ENCODE data around the gene TGDS.

TGDS gene

GRCh38 chr13:94588541-94588940, 7.4 kb downstream of the TGDS start:
- Histone ChIP-seq H3K27ac (ENCODE audit: low read depth, low read length) (no peak overlapping the region), H2BK15ac (replicated peaks; ENCODE audit: low read depth) (no peak overlapping the region), H3K18ac (ENCODE audit: low read length) (no peak overlapping the region), H2BK5ac (ENCODE audit: low read length) (no peak overlapping the region), H2BK120ac (ENCODE audit: low read depth, low read length) (no peak overlapping the region), H3K27me3 (ENCODE audit: insufficient read depth, low read length, poor library complexity) (no peaks in the 10 kb centered on the region), H3K36me3 (ENCODE audit: control insufficient read depth, insufficient read depth, low read length) (no peaks in the 10 kb centered on the region), H2AK5ac (ENCODE audit: low read length) (no peak overlapping the region), H4K8ac (ENCODE audit: low read depth, low read length) (no peak overlapping the region), H4K5ac (ENCODE audit: low read length) (no peak overlapping the region), H3K4me3 (ENCODE audit: low read length) (no peak overlapping the region), H3K4me2 (ENCODE audit: low read length) (no peak overlapping the region), H3K79me2 (ENCODE audit: control insufficient read depth, insufficient read depth, low read length) (no peaks in the 10 kb centered on the region), H3K79me1 (ENCODE audit: low read length) (no peaks in the 10 kb centered on the region), H3K56ac (ENCODE audit: low read length) (no peak overlapping the region), H3K23ac (ENCODE audit: low read length) (no peak overlapping the region), H3K4ac (ENCODE audit: low read depth, low read length) (no peak overlapping the region), H3K4me1 (ENCODE audit: control insufficient read depth, low read depth, low read length) (no peaks in the 10 kb centered on the region), H3K9ac (ENCODE audit: low read length) (no peak overlapping the region)
- no peak for DNase-seq
- no CpG with 5 or more reads among the region's 4 CpGs for WGBS (ENCODE audit: extremely low coverage, insufficient coverage, low lambda C conversion rate)

- Histone ChIP-seq H3K4ac (ENCODE audit: low read depth, low read length) (no peak overlapping the region), H3K27me3 (ENCODE audit: insufficient read depth, low read length, poor library complexity) (no peaks in the 10 kb centered on the region), H3K18ac (ENCODE audit: low read length) (no peak overlapping the region), H3K36me3 (ENCODE audit: control insufficient read depth, insufficient read depth, low read length) (peaks cover under 1% of the 10 kb centered on the region), H3K79me1 (ENCODE audit: low read length) (no peaks in the 10 kb centered on the region), H4K8ac (ENCODE audit: low read depth, low read length) (no peak overlapping the region), H3K9ac (ENCODE audit: low read length) (no peak overlapping the region), H3K4me2 (ENCODE audit: low read length) (no peak overlapping the region), H2AK5ac (ENCODE audit: low read length) (no peak overlapping the region), H2BK120ac (ENCODE audit: low read depth, low read length) (no peak overlapping the region), H3K23ac (ENCODE audit: low read length) (no peak overlapping the region), H4K5ac (ENCODE audit: low read length) (no peak overlapping the region), H2BK15ac (replicated peaks; ENCODE audit: low read depth) (no peak overlapping the region), H2BK5ac (ENCODE audit: low read length) (no peak overlapping the region), H3K4me1 (ENCODE audit: control insufficient read depth, low read depth, low read length) (no peaks in the 10 kb centered on the region), H3K27ac (ENCODE audit: low read depth, low read length) (no peak overlapping the region), H3K56ac (ENCODE audit: low read length) (no peak overlapping the region), H3K79me2 (ENCODE audit: control insufficient read depth, insufficient read depth, low read length) (no peaks in the 10 kb centered on the region), H3K4me3 (ENCODE audit: low read length) (no peak overlapping the region)
- DNase-seq = no peak
- no CpG with 5 or more reads among the region's 7 CpGs for WGBS (ENCODE audit: extremely low coverage, insufficient coverage, low lambda C conversion rate)
Measured at GRCh38 chr13:94586371-94586770, 9.6 kb downstream of the TGDS start.

DNA sequence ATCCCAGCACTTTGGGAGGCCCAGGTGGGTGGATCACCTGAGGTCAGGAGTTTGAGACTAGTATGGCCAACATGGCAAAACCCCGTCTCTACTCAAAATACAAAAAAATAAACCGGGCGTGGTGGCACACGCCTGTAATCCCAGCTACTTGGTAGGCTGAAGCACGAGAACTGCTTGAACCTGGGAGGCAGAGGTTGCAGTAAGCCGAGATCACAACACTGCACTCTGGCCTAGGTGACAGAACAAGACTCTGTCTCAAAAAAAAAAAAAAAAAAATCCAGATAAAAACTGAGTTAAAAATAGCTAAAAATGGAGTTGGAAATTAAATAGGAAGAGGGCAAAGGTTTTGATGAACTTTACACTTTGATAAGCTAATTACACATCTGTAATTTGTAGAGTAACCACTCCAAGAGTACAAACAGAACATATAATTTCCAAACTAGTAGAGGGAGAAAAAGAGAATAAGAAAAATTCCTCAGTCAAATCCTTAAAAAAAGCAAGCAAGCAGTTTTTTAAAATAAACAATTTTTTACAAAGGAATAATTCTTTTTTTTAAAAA, 10.3 kb downstream of the TGDS start:
- Histone ChIP-seq H3K9ac (ENCODE audit: low read length) (no peak overlapping the region), H3K56ac (ENCODE audit: low read length) (no peak overlapping the region), H3K4me2 (ENCODE audit: low read length) (no peak overlapping the region), H3K36me3 (ENCODE audit: control insufficient read depth, insufficient read depth, low read length) (peaks cover 2% of the 10 kb centered on the region), H2BK5ac (ENCODE audit: low read length) (no peak overlapping the region), H2BK15ac (replicated peaks; ENCODE audit: low read depth) (no peak overlapping the region), H3K27ac (ENCODE audit: low read depth, low read length) (no peak overlapping the region), H3K4me3 (ENCODE audit: low read length) (no peak overlapping the region), H3K79me2 (ENCODE audit: control insufficient read depth, insufficient read depth, low read length) (no peaks in the 10 kb centered on the region), H3K18ac (ENCODE audit: low read length) (no peak overlapping the region), H3K79me1 (ENCODE audit: low read length) (no peaks in the 10 kb centered on the region), H4K8ac (ENCODE audit: low read depth, low read length) (no peak overlapping the region), H2BK120ac (ENCODE audit: low read depth, low read length) (no peak overlapping the region), H3K27me3 (ENCODE audit: insufficient read depth, low read length, poor library complexity) (no peaks in the 10 kb centered on the region), H3K4ac (ENCODE audit: low read depth, low read length) (no peak overlapping the region), H3K23ac (ENCODE audit: low read length) (no peak overlapping the region), H2AK5ac (ENCODE audit: low read length) (no peak overlapping the region), H3K4me1 (ENCODE audit: control insufficient read depth, low read depth, low read length) (no peaks in the 10 kb centered on the region), H4K5ac (ENCODE audit: low read length) (no peak overlapping the region)
- no CpG with 5 or more reads among the region's 6 CpGs for WGBS (ENCODE audit: extremely low coverage, insufficient coverage, low lambda C conversion rate)
- no peak for DNase-seq

DNA sequence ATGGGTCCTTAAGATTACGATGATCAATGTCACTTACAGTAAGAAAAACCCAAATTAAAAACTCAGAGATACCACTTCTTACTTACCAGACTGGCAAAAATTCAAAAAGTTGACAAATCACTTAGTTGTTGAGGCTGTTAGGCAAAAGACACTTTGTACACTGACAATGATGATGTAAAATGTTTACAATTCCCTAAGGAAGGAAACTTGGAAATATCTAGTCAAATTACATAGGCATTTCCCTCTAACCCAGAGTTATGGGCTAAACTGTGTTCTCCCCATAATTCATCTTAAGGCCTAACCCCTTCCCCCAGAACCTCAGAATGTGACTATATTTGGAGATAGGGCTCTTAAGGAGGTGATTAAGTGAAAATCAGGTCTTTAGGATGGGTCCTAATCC, 12.0 kb downstream of the TGDS start:
- peaks cover 2% of the 10 kb centered on the region for H3K36me3 ChIP-seq (ENCODE audit: control insufficient read depth, insufficient read depth, low read length)
- WGBS (ENCODE audit: extremely low coverage, insufficient coverage, low lambda C conversion rate) = no CpG with 5 or more reads among the region's 1 CpG

DNA sequence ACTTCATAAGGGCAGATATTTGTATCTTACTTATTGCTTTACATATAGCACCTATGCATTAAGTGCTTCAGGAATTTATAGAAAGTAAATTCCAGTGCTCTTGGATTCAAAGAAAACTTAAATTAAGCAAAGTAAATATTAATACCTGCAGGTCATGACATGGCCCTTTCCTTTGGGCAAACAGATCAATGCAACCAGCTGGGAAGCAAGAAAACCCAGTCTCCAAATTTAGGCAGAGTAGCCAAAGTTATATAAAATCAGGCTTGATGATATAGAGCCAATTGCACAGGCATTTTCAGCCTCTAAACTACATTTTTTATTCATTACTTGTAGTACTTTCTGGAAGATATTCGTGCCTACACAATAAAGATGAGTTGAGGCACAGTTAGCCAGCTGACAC, 16.9 kb downstream of the TGDS start:
- no peaks in the 10 kb centered on the region for H3K79me2 ChIP-seq (ENCODE audit: control insufficient read depth, insufficient read depth, low read length)
- H4K8ac ChIP-seq (ENCODE audit: low read depth, low read length) = no peak overlapping the region
- no peak overlapping the region for H3K9ac ChIP-seq (ENCODE audit: low read length)
- no peak overlapping the region for H2AK5ac ChIP-seq (ENCODE audit: low read length)
- no peak overlapping the region for H3K4ac ChIP-seq (ENCODE audit: low read depth, low read length)
- no peak overlapping the region for H4K5ac ChIP-seq (ENCODE audit: low read length)
- no peak for DNase-seq
- no peaks in the 10 kb centered on the region for H3K79me1 ChIP-seq (ENCODE audit: low read length)
- no peaks in the 10 kb centered on the region for H3K27me3 ChIP-seq (ENCODE audit: insufficient read depth, low read length, poor library complexity)
- peaks cover 2% of the 10 kb centered on the region for H3K36me3 ChIP-seq (ENCODE audit: control insufficient read depth, insufficient read depth, low read length)
- no peaks in the 10 kb centered on the region for H3K4me1 ChIP-seq (ENCODE audit: control insufficient read depth, low read depth, low read length)
- no CpG with 5 or more reads among the region's 1 CpG for WGBS (ENCODE audit: extremely low coverage, insufficient coverage, low lambda C conversion rate)
- H3K23ac ChIP-seq (ENCODE audit: low read length) = no peak overlapping the region
- H3K18ac ChIP-seq (ENCODE audit: low read length) = no peak overlapping the region
- no peak overlapping the region for H2BK120ac ChIP-seq (ENCODE audit: low read depth, low read length)
- no peak overlapping the region for H3K56ac ChIP-seq (ENCODE audit: low read length)
- no peak overlapping the region for H3K4me2 ChIP-seq (ENCODE audit: low read length)
- no peak overlapping the region for H3K4me3 ChIP-seq (ENCODE audit: low read length)
- H2BK15ac ChIP-seq (replicated peaks; ENCODE audit: low read depth) = no peak overlapping the region
- no peak overlapping the region for H2BK5ac ChIP-seq (ENCODE audit: low read length)
- no peak overlapping the region for H3K27ac ChIP-seq (ENCODE audit: low read depth, low read length)

More for the DNA sequence above, 12.0 kb downstream of the TGDS start:
- H2BK120ac ChIP-seq (ENCODE audit: low read depth, low read length) = no peak overlapping the region
- no peaks in the 10 kb centered on the region for H3K79me1 ChIP-seq (ENCODE audit: low read length)
- H2BK15ac ChIP-seq (replicated peaks; ENCODE audit: low read depth) = no peak overlapping the region
- no peak overlapping the region for H3K4me3 ChIP-seq (ENCODE audit: low read length)
- no peak overlapping the region for H4K5ac ChIP-seq (ENCODE audit: low read length)
- H3K9ac ChIP-seq (ENCODE audit: low read length) = no peak overlapping the region
- H3K23ac ChIP-seq (ENCODE audit: low read length) = no peak overlapping the region
- H2BK5ac ChIP-seq (ENCODE audit: low read length) = no peak overlapping the region
- no peaks in the 10 kb centered on the region for H3K27me3 ChIP-seq (ENCODE audit: insufficient read depth, low read length, poor library complexity)
- H3K56ac ChIP-seq (ENCODE audit: low read length) = no peak overlapping the region
- H2AK5ac ChIP-seq (ENCODE audit: low read length) = no peak overlapping the region
- H3K4me1 ChIP-seq (ENCODE audit: control insufficient read depth, low read depth, low read length) = no peaks in the 10 kb centered on the region
- H3K4me2 ChIP-seq (ENCODE audit: low read length) = no peak overlapping the region
- DNase-seq = no peak
- no peak overlapping the region for H3K18ac ChIP-seq (ENCODE audit: low read length)
- H3K79me2 ChIP-seq (ENCODE audit: control insufficient read depth, insufficient read depth, low read length) = no peaks in the 10 kb centered on the region
- H3K27ac ChIP-seq (ENCODE audit: low read depth, low read length) = no peak overlapping the region
- no peak overlapping the region for H4K8ac ChIP-seq (ENCODE audit: low read depth, low read length)
- no peak overlapping the region for H3K4ac ChIP-seq (ENCODE audit: low read depth, low read length)

GRCh38 chr13:94569615-94570014, 26.3 kb downstream of the TGDS start:
- Histone ChIP-seq H3K56ac (ENCODE audit: low read length) (no peak overlapping the region), H3K27me3 (ENCODE audit: insufficient read depth, low read length, poor library complexity) (no peaks in the 10 kb centered on the region), H2AK5ac (ENCODE audit: low read length) (no peak overlapping the region), H3K18ac (ENCODE audit: low read length) (no peak overlapping the region), H2BK5ac (ENCODE audit: low read length) (no peak overlapping the region), H3K9ac (ENCODE audit: low read length) (no peak overlapping the region), H3K4me1 (ENCODE audit: control insufficient read depth, low read depth, low read length) (no peaks in the 10 kb centered on the region), H3K4me2 (ENCODE audit: low read length) (no peak overlapping the region), H3K27ac (ENCODE audit: low read depth, low read length) (no peak overlapping the region), H3K23ac (ENCODE audit: low read length) (no peak overlapping the region), H3K36me3 (ENCODE audit: control insufficient read depth, insufficient read depth, low read length) (no peaks in the 10 kb centered on the region), H4K5ac (ENCODE audit: low read length) (no peak overlapping the region), H3K4ac (ENCODE audit: low read depth, low read length) (no peak overlapping the region), H4K8ac (ENCODE audit: low read depth, low read length) (no peak overlapping the region), H3K79me1 (ENCODE audit: low read length) (no peaks in the 10 kb centered on the region), H2BK15ac (replicated peaks; ENCODE audit: low read depth) (no peak overlapping the region), H3K4me3 (ENCODE audit: low read length) (no peak overlapping the region), H2BK120ac (ENCODE audit: low read depth, low read length) (no peak overlapping the region), H3K79me2 (ENCODE audit: control insufficient read depth, insufficient read depth, low read length) (no peaks in the 10 kb centered on the region)
- no peak for DNase-seq
- WGBS (ENCODE audit: extremely low coverage, insufficient coverage, low lambda C conversion rate) = no CpG with 5 or more reads among the region's 3 CpGs
